ENCODE results near the gene PRDM15. TPM values are rescaled to one million over a fixed set of nuclear protein-coding genes. Genes with fewer than 3 reads are reported as not detected.

The PRDM15 gene
- polyA plus RNA-seq, 1 experiment = 7.6 TPM

- CTCF ChIA-PET = no interaction called here
- no peak for DNase-seq (ENCODE audit: low read depth)
- Histone ChIP-seq H3K4me3 (ENCODE audit: low read depth, low read length) (no peak overlapping the region), H3K27me3 (ENCODE audit: control insufficient read depth, insufficient read depth, low read length) (no peaks in the 10 kb centered on the region), H3K36me3 (ENCODE audit: control insufficient read depth, insufficient read depth, low read length) (peaks cover 13% of the 10 kb centered on the region)
- POLR2A ChIA-PET = no interaction called here
- TF ChIP-seq CTCF (IDR thresholded peaks at IDR 0.05; ENCODE audit: insufficient read depth, low read depth, low read length) = no peak
Measured at GRCh38 chr21:41857771-41858300, 21.3 kb downstream of the PRDM15 start.

GRCh38 chr21:41856572-41856971 lies 22.6 kb downstream of the PRDM15 start:
- H3K27me3 ChIP-seq (ENCODE audit: control insufficient read depth, insufficient read depth, low read length) = no peaks in the 10 kb centered on the region
- H3K36me3 ChIP-seq (ENCODE audit: control insufficient read depth, insufficient read depth, low read length) = peaks cover 13% of the 10 kb centered on the region
- POLR2A ChIA-PET = no interaction called here
- CTCF ChIA-PET = interaction anchor here (1.3 kb wide), 1 partner anchor 261 kb away, joined by 4 read pairs; no protein-coding TSS in a partner anchor
- no peak for DNase-seq (ENCODE audit: low read depth)
- TF ChIP-seq CTCF (IDR thresholded peaks at IDR 0.05; ENCODE audit: insufficient read depth, low read depth, low read length) = no peak
- H3K4me3 ChIP-seq (ENCODE audit: low read depth, low read length) = no peak overlapping the region

DNA sequence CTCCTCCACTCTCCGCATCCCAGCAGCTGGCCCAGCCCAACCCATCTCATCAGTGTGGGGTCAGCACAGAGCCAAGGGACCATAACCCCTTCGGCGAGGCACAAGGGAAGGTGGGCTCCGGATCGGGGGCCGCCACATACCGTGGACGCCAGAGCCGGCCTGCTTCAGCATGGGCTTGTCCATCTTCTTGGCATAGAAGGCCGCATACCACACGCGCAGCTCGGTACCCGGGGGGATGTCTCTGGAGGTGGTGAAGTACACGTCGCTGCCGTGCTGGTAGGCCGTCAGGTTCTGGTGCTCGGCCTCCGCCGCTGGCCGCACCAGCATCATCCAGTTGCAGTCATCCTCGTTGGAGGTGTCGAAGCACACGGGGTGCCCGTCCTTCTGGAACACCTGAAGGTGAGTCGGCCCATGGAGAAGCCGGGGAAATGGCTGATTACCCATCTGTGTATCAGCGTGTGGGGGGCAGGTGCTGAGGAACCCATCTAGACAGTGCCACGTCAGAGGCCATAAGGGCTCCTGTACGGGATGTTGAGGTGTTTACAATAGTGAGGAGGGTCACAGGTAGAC lies 24.6 kb downstream of the PRDM15 start:
- DNase-seq (ENCODE audit: low read depth) = no peak
- Histone ChIP-seq H3K4me3 (ENCODE audit: low read depth, low read length) (no peak overlapping the region), H3K27me3 (ENCODE audit: control insufficient read depth, insufficient read depth, low read length) (no peaks in the 10 kb centered on the region), H3K36me3 (ENCODE audit: control insufficient read depth, insufficient read depth, low read length) (peaks cover 13% of the 10 kb centered on the region)
- no peak for TF ChIP-seq CTCF (IDR thresholded peaks at IDR 0.05; ENCODE audit: insufficient read depth, low read depth, low read length)
- CTCF ChIA-PET = interaction anchor here (0.7 to 1.0 kb wide), 2 partner anchors 18 to 263 kb away, joined by 3 read pairs; no protein-coding TSS in a partner anchor
- POLR2A ChIA-PET = no interaction called here

DNA sequence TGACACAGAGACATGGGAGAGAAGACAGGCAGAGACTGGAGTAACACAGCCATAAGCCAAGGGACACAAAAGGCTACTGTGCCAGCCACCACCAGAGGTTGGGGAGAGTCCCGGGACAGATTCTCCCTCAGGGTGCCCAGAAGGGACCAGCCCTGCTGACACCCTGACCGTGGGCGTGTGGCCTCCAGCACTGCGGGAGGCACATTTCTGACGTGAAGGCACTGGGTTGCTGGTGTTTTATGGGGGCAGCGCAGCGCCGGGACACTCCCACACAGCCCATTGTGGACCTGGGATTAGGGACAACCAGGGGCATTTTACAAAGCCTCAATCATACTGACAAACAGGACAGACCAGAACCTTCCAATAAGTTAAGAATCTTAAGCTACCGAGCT lies 26.2 kb downstream of the PRDM15 start:
- H3K4me3 ChIP-seq (ENCODE audit: low read depth, low read length) = no peak overlapping the region
- TF ChIP-seq CTCF (IDR thresholded peaks at IDR 0.05; ENCODE audit: insufficient read depth, low read depth, low read length) = no peak
- H3K27me3 ChIP-seq (ENCODE audit: control insufficient read depth, insufficient read depth, low read length) = no peaks in the 10 kb centered on the region
- ChIA-PET POLR2A (no interaction called here), CTCF (interaction anchor here (1.5 kb wide), 1 partner anchor 8 kb away, joined by 4 read pairs; no protein-coding TSS in a partner anchor)
- H3K36me3 ChIP-seq (ENCODE audit: control insufficient read depth, insufficient read depth, low read length) = peaks cover 9% of the 10 kb centered on the region
- DNase-seq (ENCODE audit: low read depth) = no peak

- CTCF ChIA-PET = interaction anchor here (1.5 kb wide), 1 partner anchor 8 kb away, joined by 4 read pairs; no protein-coding TSS in a partner anchor
- DNase-seq (ENCODE audit: low read depth) = no peak
- no peak for TF ChIP-seq CTCF (IDR thresholded peaks at IDR 0.05; ENCODE audit: insufficient read depth, low read depth, low read length)
- POLR2A ChIA-PET = no interaction called here
- Histone ChIP-seq H3K4me3 (ENCODE audit: low read depth, low read length) (no peak overlapping the region), H3K27me3 (ENCODE audit: control insufficient read depth, insufficient read depth, low read length) (no peaks in the 10 kb centered on the region), H3K36me3 (ENCODE audit: control insufficient read depth, insufficient read depth, low read length) (peaks cover 8% of the 10 kb centered on the region)
Measured at GRCh38 chr21:41852151-41852928, 26.8 kb downstream of the PRDM15 start.
